GM10266 (cell line): ENCODE data around the gene SIGLECL1.

Source experiments
- DNase-seq: peaks from one replicate; pipeline ENCODE4 v3.0.0; 2012; ENCODE audit errors: extremely low spot score
- TF ChIP-seq, protein P1 (sequence below): IDR thresholded peaks from 2 replicates; pipeline ENCODE4 v1.5.1; 2012; ENCODE audit warnings: mild to moderate bottlenecking, low read depth; ENCODE audit not compliant: control insufficient read depth, insufficient read depth; ENCODE audit errors: missing control alignments

Gene SIGLECL1

DNA sequence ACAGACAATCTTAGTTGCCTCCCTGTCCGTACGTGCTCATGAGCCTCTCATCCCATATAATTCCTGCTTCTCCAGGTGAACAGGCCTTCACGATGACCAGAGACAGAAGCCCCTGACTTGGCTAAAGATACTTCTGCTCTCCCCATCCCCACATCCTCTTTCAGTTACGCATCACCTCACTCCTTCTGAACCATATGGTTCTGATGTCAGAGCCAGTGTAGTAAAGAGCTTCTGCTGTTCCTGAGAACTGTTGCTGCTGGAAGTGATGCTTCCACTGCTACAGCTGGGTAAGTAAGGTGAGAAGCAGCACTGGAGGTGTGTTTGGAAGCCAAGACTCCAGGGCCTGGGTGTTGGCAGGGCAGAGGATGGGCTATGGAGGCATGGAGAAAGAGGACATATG is 12.9 kb downstream of the SIGLECL1 start:
- DNase-seq, result no peak
- TF ChIP-seq, protein P1, sequence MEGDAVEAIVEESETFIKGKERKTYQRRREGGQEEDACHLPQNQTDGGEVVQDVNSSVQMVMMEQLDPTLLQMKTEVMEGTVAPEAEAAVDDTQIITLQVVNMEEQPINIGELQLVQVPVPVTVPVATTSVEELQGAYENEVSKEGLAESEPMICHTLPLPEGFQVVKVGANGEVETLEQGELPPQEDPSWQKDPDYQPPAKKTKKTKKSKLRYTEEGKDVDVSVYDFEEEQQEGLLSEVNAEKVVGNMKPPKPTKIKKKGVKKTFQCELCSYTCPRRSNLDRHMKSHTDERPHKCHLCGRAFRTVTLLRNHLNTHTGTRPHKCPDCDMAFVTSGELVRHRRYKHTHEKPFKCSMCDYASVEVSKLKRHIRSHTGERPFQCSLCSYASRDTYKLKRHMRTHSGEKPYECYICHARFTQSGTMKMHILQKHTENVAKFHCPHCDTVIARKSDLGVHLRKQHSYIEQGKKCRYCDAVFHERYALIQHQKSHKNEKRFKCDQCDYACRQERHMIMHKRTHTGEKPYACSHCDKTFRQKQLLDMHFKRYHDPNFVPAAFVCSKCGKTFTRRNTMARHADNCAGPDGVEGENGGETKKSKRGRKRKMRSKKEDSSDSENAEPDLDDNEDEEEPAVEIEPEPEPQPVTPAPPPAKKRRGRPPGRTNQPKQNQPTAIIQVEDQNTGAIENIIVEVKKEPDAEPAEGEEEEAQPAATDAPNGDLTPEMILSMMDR, result no peak

DNA sequence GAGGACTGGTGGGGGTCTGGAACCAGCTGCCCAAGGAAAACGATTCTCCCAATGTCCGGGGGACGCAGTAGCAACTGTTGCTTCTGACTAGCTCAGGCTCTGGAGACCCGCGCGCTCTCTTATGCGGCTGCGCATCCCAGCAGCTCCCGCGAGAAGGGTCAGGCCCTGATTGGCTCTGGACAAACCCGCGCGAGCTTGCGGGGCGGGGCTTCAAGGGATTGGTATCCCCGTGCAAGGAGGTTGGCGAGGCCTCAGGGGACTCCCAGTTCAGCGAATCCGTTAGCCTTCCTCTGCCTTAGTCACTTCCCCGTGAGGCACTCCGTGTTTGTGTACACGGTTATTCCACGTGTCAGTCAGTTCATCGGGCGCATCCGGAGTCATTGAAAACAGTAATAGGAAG is 20.2 kb downstream of the SIGLECL1 start:
- no peak for DNase-seq
- TF ChIP-seq, protein P1, result no peak

- no peak for DNase-seq
- TF ChIP-seq, protein P1, result no peak
These were observed 21.4 kb downstream of the SIGLECL1 start for GRCh38 chr19:51272183-51272810.

DNA sequence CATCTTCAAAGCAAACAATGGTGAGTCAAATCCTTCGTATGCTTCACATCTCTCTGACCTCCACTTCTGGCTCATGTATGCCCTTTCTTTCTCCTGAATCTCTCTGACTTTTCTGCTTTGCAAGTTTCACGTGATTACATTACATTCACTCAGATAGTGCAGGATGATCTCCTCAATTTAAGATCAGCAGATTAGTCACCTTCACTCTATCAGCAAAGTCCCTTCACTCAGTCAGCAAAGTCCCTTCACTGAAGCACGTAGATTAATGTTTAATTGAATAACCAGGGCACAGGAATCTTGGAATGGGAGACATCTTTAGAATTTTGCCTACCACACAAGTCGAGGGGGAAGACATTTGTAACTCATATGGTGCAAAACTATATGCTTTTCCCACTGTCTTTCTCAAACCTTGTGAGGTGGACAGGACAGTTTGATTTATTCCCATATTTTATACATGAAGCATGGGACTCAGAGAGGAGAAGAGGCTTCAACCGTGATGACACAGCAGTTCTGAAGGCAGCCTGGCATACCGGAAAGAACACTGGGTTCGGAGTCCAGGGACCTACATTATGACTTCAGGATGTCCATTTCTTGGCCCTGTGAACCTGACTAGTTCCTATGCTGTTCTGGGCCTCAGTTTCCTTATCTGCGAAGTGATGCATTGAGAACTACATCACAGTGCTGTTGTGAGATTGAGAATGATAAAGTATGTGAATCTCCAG is 23.3 kb downstream of the SIGLECL1 start:
- TF ChIP-seq, protein P1, result no peak
- no peak for DNase-seq

GRCh38 chr19:51277112-51277511 is 26.2 kb downstream of the SIGLECL1 start:
- DNase-seq, result no peak
- TF ChIP-seq, protein P1, result no peak

DNA sequence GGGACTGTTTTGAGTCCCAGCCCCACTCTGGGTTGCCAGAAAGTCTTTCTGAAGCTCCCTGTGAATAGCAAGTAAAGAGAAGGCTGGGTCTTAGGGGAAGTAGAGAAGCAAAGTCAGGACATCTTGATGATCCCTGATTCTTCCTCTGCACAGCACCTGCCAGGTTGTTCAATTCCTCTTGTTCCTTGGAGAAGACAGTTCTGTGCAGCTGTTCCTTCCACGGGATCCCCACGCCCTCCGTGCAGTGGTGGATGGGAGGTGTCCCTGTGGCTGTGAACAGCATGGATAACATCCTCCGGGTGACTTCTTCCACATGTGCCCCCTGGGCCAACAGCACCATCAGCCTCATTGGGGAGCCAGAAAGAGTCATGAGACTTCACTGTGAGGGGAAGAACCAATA is 31.5 kb downstream of the SIGLECL1 start:
- TF ChIP-seq, protein P1, result no peak
- no peak for DNase-seq

- DNase-seq, result no peak
- TF ChIP-seq, protein P1, result no peak
These were observed 34.8 kb downstream of the SIGLECL1 start for GRCh38 chr19:51285682-51286081.
